ENCODE measurements around the gene PNRC2. TPM values are rescaled to one million over a fixed set of nuclear protein-coding genes. Genes with fewer than 3 reads are reported as not detected.
A peak's percentile ranks its signal among the peaks of the same experiment; 100 is the strongest.
"Not testable (repeated sequence)": the region's sequence is repeated elsewhere in the genome, so short reads cannot be mapped to it uniquely, and the experiment has no call there.

The PNRC2 gene
- total and polyA plus RNA-seq, 8 donors: 79.0 to 266 (median 238) TPM

GRCh38 chr1:24002695-24003094, 43.1 kb downstream of the PNRC2 start:
- DNase-seq (no peak), ATAC-seq (no peak)
- H3K4me1 ChIP-seq: no peaks in the 10 kb centered on the region
- intact Hi-C loops (cut with DNase I): no loop called here
- H3K27ac ChIP-seq: no peak overlapping the region
- no peaks in the 10 kb centered on the region for H3K27me3 ChIP-seq
- no peak for TF ChIP-seq CTCF (IDR thresholded peaks at IDR 0.05)
- H3K36me3 ChIP-seq: no peaks in the 10 kb centered on the region
- no peak overlapping the region for H3K4me3 ChIP-seq
- H3K9me3 ChIP-seq: no peaks in the 10 kb centered on the region

GRCh38 chr1:24003331-24003972, 43.8 kb downstream of the PNRC2 start:
- no peak for DNase-seq
- H3K4me3 ChIP-seq: no peak overlapping the region
- ATAC-seq: peak; percentile 49

DNA sequence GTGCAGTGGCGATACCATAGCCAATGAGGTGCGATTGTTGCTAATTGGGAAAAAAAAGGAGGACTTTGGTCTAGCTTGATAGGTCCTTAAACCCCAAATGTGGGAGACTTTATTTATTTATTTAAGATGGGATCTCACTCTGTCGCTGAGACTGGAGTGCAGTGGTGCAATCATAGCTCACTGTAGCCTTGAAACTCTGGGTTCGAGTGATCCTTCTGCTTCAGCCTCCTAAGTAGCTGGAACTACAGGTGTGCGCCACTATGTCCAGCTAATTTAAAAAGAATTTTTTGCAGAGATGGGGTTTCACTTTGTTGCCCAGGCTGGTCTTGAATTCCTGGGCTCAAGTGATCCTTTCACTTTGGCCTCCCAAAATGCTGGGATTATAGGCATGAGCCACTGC, 44.5 kb downstream of the PNRC2 start:
- Histone ChIP-seq H3K4me1 (no peaks in the 10 kb centered on the region), H3K27ac (no peak overlapping the region), H3K4me3 (no peak overlapping the region), H3K27me3 (no peaks in the 10 kb centered on the region), H3K9me3 (no peaks in the 10 kb centered on the region), H3K36me3 (no peaks in the 10 kb centered on the region)
- TF ChIP-seq CTCF (IDR thresholded peaks at IDR 0.05): no peak
- DNase-seq: no peak
- intact Hi-C loops (cut with DNase I): no loop called here
- no peak for ATAC-seq

More at GRCh38 chr1:24003331-24003972, 43.8 kb downstream of the PNRC2 start:
- Histone ChIP-seq H3K27ac (no peak overlapping the region), H3K4me1 (no peaks in the 10 kb centered on the region), H3K9me3 (no peaks in the 10 kb centered on the region), H3K36me3 (no peaks in the 10 kb centered on the region), H3K27me3 (no peaks in the 10 kb centered on the region)
- intact Hi-C loops (cut with DNase I): no loop called here
- TF ChIP-seq CTCF (IDR thresholded peaks at IDR 0.05): no peak

DNA sequence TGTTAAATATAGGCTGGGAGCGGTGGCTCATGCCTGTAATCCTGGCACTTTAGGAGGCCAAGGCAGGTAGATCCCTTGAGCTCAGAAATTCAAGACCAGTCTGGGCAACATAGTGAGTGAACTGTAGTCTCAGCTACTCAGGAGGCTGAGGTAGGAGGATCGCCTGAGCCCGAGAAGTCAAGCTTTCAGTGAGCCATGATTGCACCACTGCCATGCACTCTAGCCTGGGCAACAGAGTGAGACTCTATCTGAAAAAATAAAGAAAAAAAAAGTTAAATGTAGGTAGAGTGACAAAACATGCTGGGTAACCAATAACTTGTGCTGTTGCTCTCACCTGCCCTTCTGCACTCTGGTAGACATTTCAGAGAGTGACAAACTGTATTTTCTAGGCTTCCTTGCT, 45.5 kb downstream of the PNRC2 start:
- no peak for ATAC-seq

GRCh38 chr1:24007079-24007478, 47.5 kb downstream of the PNRC2 start:
- no peak overlapping the region for H3K4me3 ChIP-seq
- ATAC-seq (no peak), DNase-seq (no peak)
- no peak for TF ChIP-seq CTCF (IDR thresholded peaks at IDR 0.05)
- no peaks in the 10 kb centered on the region for H3K9me3 ChIP-seq
- H3K4me1 ChIP-seq: no peaks in the 10 kb centered on the region
- H3K36me3 ChIP-seq: no peaks in the 10 kb centered on the region
- no peaks in the 10 kb centered on the region for H3K27me3 ChIP-seq
- H3K27ac ChIP-seq: no peak overlapping the region
- intact Hi-C loops (cut with DNase I): no loop called here

More for the DNA sequence above, 45.5 kb downstream of the PNRC2 start:
- H3K4me1 ChIP-seq: no peaks in the 10 kb centered on the region
- intact Hi-C loops (cut with DNase I): no loop called here
- H3K4me3 ChIP-seq: no peak overlapping the region
- no peaks in the 10 kb centered on the region for H3K9me3 ChIP-seq
- no peak overlapping the region for H3K27ac ChIP-seq
- H3K36me3 ChIP-seq: no peaks in the 10 kb centered on the region
- H3K27me3 ChIP-seq: no peaks in the 10 kb centered on the region
- DNase-seq: no peak
- TF ChIP-seq CTCF (IDR thresholded peaks at IDR 0.05): no peak

DNA sequence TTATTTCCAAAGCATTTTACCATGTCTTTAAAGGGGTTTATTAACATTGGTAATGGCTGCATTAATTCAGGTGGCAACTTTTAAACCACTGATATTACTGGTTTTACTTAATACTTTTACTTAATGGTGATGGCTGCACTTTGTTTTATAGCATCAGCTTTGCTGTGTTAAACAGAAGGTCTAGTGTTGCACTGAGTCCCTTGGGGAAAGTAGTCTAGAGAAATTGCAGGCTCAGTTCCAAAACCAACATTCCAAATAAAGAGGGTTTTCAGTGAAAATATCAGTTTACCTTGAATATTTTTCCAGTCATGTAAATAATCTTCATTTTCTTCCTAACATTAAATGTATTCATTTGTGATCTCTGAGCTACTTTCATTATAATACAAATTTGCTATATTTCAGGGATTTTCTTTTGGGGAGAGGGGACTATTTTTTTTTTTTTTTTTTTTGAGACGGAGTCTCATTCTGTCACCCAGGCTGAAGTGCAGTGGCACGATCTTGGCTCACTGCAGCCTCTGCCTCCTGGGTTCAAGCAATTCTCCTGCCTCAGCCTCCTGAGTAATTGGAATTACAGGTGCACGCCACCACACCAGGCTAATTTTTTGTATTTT, 49.1 kb downstream of the PNRC2 start:
- H3K4me1 ChIP-seq; H3K27ac ChIP-seq; H3K9me3 ChIP-seq; intact Hi-C loops (cut with DNase I); ATAC-seq; H3K36me3 ChIP-seq; DNase-seq; H3K4me3 ChIP-seq; H3K27me3 ChIP-seq: not testable (repeated sequence)

All from left lung (tissue), 10 donors.